ENCODE data around the gene GATD1.

- TF ChIP-seq TAF1 (IDR thresholded peaks at IDR 0.05; ENCODE audit: control insufficient read depth, extremely low read depth, insufficient read depth, low read length, severe bottlenecking), result no peak
- no peak for TF ChIP-seq ZKSCAN1 (IDR thresholded peaks at IDR 0.05; ENCODE audit: low read depth, low read length)
- TF ChIP-seq ARHGAP35 (IDR thresholded peaks at IDR 0.05; ENCODE audit: partially characterized antibody), result no peak
- no peak for TF ChIP-seq FOSL1 (tag; conservative IDR thresholded peaks at IDR 0.05)
- no peak for TF ChIP-seq MYC (IDR thresholded peaks at IDR 0.05; ENCODE audit: low read depth, low read length)
- TF ChIP-seq MYC (CRISPR knock-in tag; IDR thresholded peaks at IDR 0.05; ENCODE audit: borderline replicate concordance, low read depth), result no peak
- TF ChIP-seq ATF7 (IDR thresholded peaks at IDR 0.05), result no peak
These were observed 27.3 kb upstream of the GATD1 start for GRCh38 chr11:804599-804964.

Data from K562 (cell line).